CD4-positive, alpha-beta T cell treated with Interleukin-4 for 4 hours (primary cell): ENCODE measurements around the gene BMP5.

Experiments
- DNase-seq: peaks from one replicate; pipeline ENCODE4 v3.0.0-alpha.2; 2020

The BMP5 gene

DNA sequence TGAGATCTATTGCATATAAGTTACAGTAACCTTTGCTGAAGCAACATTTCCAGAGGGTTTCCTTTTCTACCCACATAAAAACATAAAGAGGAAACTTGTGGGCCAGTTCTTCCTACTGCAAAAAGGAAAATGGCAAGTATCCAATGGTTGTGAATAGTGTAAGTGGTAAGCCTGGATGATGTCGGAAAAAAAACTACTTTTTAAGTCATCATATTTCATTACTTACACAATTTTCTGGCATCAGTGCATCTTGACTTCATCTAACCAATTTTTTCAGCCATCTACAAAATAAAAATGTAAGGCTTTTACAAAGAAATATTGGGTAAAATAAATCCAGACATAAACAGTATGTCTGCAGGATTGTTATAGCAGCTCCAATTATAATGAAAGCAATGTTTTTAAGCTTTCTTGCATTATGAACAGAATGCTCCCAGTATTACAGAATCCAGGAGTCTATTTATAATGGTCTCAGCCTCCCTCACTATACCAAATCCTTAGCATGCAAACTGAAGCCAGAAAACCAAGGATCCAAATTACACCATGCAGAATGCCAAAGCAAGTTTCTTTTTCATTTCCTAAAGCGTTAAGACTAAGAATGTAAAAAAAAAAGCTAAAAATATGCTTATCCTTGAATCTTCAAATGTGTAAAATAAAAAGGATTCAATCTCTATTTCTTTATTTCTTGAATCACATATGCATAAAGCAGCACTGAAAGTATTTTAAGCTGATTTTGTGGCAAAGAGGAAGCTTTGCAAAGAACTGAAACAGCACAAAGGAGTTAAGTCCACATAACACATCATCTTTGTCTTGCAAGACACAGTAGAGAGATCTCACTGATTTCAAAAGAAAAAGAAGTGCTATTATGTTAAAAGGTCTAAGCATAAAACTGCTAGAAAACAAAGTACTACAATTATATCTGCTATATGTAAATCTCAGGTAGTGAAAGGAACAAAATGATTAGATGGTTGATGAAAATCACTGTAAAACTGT is 169.6 kb downstream of the BMP5 start:
- DNase-seq, result no peak

- DNase-seq, result no peak
Observed at GRCh38 chr6:55704421-55704820, 171.0 kb downstream of the BMP5 start.
